PC-3 (cell line): ENCODE data around the gene PYGO2. TPM values are rescaled to one million over a fixed set of nuclear protein-coding genes. Genes with fewer than 3 reads are reported as not detected.

Source experiments
- ATAC-seq: fragments of 200-7000 bp; cut with Tn5 transposase; 2 replicates; pipeline ENCODE4 v1.9.1; 2020; ENCODE audit warnings: mild to moderate bottlenecking, moderate library complexity
- BruUV-seq: library from RNA; stranded (reverse); fragments of 400-500 nt; replicated peaks from 2 replicates; lab custom pipeline; 2021; lab: Mats Ljungman, UMichigan
- CTCF ChIA-PET: fragments of 300-600 bp; sonication (Branson Sonifier 250); formaldehyde crosslinking; loops from one replicate; lab custom pipeline; 2022; ENCODE audit warnings: antibody characterized with exemption; lab: Charles Lee
- POLR2A ChIA-PET: fragments of 300-600 bp; sonication (Branson Sonifier 250); formaldehyde crosslinking; loops from one replicate; lab custom pipeline; 2022; ENCODE audit warnings: antibody characterized with exemption; ENCODE audit not compliant: unreplicated experiment; lab: Charles Lee
- DNase-seq: peaks from one replicate; pipeline ENCODE4 v3.0.0-alpha.2; 2015
- H2AFZ ChIP-seq: fragments of 300-600 bp; sonication (generic); 2 replicates; pipeline ENCODE4 v1.6.0; 2016; ENCODE audit warnings: antibody characterized with exemption, low read length
- H3F3A ChIP-seq: fragments of 300-600 bp; sonication (generic); one replicate; pipeline ENCODE4 v1.6.0; 2017; ENCODE audit warnings: antibody characterized with exemption, low read length, control low read depth, mild to moderate bottlenecking; ENCODE audit not compliant: unreplicated experiment
- H3K27ac ChIP-seq: fragments of 300-600 bp; sonication (generic); 2 replicates; pipeline ENCODE4 v1.5.1; 2016; ENCODE audit warnings: mild to moderate bottlenecking, low read length
- H3K27me3 ChIP-seq: fragments of 300-600 bp; sonication (generic); 2 replicates; pipeline ENCODE4 v1.6.1; 2016; ENCODE audit warnings: low read length, mixed read lengths
- H3K36me3 ChIP-seq: fragments of 300-600 bp; sonication (generic); 2 replicates; pipeline ENCODE4 v1.6.1; 2016; ENCODE audit warnings: low read depth, mixed run types, low read length, mixed read lengths
- H3K4me1 ChIP-seq: fragments of 300-600 bp; sonication (generic); 2 replicates; pipeline ENCODE4 v1.5.1; 2016; ENCODE audit warnings: low read length; ENCODE audit not compliant: insufficient read depth
- H3K4me2 ChIP-seq: fragments of 300-600 bp; sonication (generic); 2 replicates; pipeline ENCODE4 v1.6.0; 2016; ENCODE audit warnings: low read length
- H3K4me3 ChIP-seq: fragments of 300-600 bp; sonication (generic); 2 replicates; pipeline ENCODE4 v1.5.1; 2016; ENCODE audit warnings: mild to moderate bottlenecking, low read length, mixed read lengths
- H3K79me2 ChIP-seq: fragments of 300-600 bp; sonication (generic); 2 replicates; pipeline ENCODE4 v1.6.1; 2017; ENCODE audit warnings: low read length, mixed read lengths
- H3K9ac ChIP-seq: fragments of 300-600 bp; sonication (generic); 2 replicates; pipeline ENCODE4 v1.6.0; 2016; ENCODE audit warnings: mild to moderate bottlenecking, low read length
- H3K9me2 ChIP-seq: fragments of 300-600 bp; sonication (generic); replicated peaks from 2 replicates; pipeline ENCODE4 v1.6.1; 2016; ENCODE audit warnings: mixed run types, low read length, mixed read lengths
- H3K9me3 ChIP-seq: fragments of 300-600 bp; sonication (generic); 2 replicates; pipeline ENCODE4 v1.6.1; 2016; ENCODE audit warnings: low read length, mixed read lengths
- H4K20me1 ChIP-seq: fragments of 300-600 bp; sonication (generic); 2 replicates; pipeline ENCODE4 v1.6.1; 2016; ENCODE audit warnings: low read length, mixed read lengths
- EZH2 ChIP-seq: fragments of 300-600 bp; sonication (generic); IDR thresholded peaks from one replicate; pipeline ENCODE4 v1.6.1; 2017; ENCODE audit warnings: antibody characterized with exemption, mild to moderate bottlenecking, low read length; ENCODE audit not compliant: unreplicated experiment
- EZH2phosphoT487 ChIP-seq: fragments of 300-600 bp; sonication (generic); IDR thresholded peaks from 2 replicates; pipeline ENCODE4 v1.6.1; 2018; ENCODE audit warnings: mild to moderate bottlenecking, antibody characterized with exemption, low read length, borderline replicate concordance
- intact Hi-C: fragments of 100-400 bp; cut with micrococcal nuclease; formaldehyde crosslinking; loops from 2 replicates; pipeline ENCODE4 v1.9.0; 2023
- total RNA-seq: library from RNA; depleted of rRNA; stranded (reverse); fragments of >200 nt; gene quantifications from 2 replicates; pipeline ENCODE4 v1.2.3, GENCODE V29; 2014
- TF ChIP-seq, protein P1 (sequence below): fragments of 300-600 bp; sonication (generic); conservative IDR thresholded peaks from 2 replicates; pipeline ENCODE4 v1.5.1; 2017; ENCODE audit warnings: antibody characterized with exemption, low read depth, mild to moderate bottlenecking, low read length

The PYGO2 gene
- total RNA-seq, 1 experiment from 2014 or later: 41.7 TPM

DNA sequence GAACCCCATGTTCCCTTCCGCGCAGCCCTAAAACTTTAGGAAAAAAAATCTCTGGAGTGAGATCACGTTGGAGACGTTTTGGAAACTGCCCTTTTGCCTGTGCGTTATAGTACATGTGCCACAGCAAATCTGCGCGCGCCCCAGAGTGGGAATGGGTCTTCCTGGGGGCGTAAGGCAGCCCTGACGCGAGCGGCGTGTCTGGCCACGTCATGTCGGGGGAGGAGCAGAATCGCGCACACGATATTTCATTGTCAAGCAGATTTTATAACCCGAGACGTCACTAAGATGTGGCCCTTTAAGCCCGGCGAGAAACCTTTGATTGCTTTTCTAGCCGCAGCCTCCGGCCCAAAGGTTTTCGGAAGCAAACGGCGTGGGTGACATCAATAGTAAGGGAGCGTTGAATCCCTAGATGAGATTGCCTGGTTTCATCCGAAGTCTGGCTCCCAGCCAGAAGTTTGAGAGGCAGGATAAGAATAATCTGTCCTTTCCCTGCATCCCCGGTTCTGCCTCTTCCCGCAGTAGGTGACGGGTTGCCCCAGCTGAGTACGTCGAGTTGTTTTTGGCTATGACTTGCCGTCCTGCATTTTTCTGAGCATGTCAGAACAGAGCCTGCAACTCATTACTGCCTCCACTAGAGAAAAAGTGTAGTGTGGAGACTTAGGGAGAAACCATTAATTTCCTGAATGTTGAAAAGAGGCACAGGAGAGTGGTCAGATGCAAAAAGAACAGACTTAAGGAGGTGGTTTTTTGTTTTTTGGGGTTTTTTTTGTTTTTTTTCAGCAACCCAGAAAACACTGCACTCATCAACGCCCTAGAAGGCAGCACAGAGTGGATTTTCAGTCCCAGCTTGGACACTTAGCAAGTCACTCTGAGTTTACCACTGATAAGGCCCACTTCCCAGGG lies 24.2 kb downstream of the PYGO2 start:
- Histone ChIP-seq H3K36me3 (no peaks in the 10 kb centered on the region), H3K9ac (peak overlapping the region; percentile 91), H4K20me1 (no peaks in the 10 kb centered on the region), H3K9me3 (no peaks in the 10 kb centered on the region), H2AFZ (peak overlapping the region; percentile 85), H3K27ac (peak overlapping the region; percentile 93), H3K27me3 (no peaks in the 10 kb centered on the region), H3K9me2 (no peaks in the 10 kb centered on the region), H3K4me1 (peaks cover 39% of the 10 kb centered on the region), H3F3A (peaks cover 7% of the 10 kb centered on the region), H3K4me2 (peak overlapping the region; percentile 83), H3K4me3 (peak overlapping the region; percentile 67), H3K79me2 (peaks cover 15% of the 10 kb centered on the region)
- BruUV-seq: TSS peak; percentile 97
- ChIA-PET POLR2A (interaction anchor here (0.5 to 0.6 kb wide), 2 partner anchors 34 to 62 kb away, joined by 4 to 9 read pairs; no protein-coding TSS in a partner anchor), CTCF (interaction anchor here (1.0 kb wide), 1 partner anchor 80 kb away, joined by 3 read pairs; no protein-coding TSS in a partner anchor)
- DNase-seq: peak; percentile 96
- no peak for TF ChIP-seq EZH2
- TF ChIP-seq, protein P1, sequence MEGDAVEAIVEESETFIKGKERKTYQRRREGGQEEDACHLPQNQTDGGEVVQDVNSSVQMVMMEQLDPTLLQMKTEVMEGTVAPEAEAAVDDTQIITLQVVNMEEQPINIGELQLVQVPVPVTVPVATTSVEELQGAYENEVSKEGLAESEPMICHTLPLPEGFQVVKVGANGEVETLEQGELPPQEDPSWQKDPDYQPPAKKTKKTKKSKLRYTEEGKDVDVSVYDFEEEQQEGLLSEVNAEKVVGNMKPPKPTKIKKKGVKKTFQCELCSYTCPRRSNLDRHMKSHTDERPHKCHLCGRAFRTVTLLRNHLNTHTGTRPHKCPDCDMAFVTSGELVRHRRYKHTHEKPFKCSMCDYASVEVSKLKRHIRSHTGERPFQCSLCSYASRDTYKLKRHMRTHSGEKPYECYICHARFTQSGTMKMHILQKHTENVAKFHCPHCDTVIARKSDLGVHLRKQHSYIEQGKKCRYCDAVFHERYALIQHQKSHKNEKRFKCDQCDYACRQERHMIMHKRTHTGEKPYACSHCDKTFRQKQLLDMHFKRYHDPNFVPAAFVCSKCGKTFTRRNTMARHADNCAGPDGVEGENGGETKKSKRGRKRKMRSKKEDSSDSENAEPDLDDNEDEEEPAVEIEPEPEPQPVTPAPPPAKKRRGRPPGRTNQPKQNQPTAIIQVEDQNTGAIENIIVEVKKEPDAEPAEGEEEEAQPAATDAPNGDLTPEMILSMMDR: peak; percentile 48; the same call in 1 of the 2 replicates
- intact Hi-C loops: loop anchor here (1.0 to 5.0 kb wide), 5 partner anchors 31 to 379 kb away; partner anchors contain the start of genes ADAR, CKS1B and UBE2Q1
- peak; percentile 68 for ATAC-seq

DNA sequence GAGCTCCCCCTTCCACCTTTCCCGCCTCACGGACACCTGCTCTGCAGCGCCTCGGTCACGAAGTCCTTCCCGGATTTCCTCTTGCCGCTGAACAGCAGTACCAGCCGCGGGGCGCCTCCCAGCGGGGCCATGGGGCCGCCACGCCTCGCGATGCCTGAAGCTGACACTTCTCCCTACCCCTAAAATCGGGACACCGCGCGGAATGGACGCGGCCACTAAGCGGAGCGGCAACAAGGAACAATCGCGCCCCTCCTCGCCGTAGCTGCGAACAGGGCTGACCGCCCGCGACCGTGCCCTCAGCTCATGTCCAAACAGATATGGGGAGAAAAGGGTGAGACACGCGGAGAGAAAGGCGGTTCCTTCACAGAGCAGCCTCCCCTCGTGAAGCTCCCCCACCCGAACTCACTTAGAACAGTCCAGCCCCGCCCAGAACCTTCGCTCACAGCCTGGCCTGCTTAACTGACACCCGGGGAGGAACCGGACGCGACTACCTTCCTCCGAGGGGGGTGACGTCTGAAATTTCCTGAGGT lies 25.0 kb downstream of the PYGO2 start, which contains the start of gene PMVK:
TSS of gene PMVK (minus strand) at position 165 of the 530 bp plus-strand sequence. CDS start at position 131, 34 bp downstream.
- peaks cover 15% of the 10 kb centered on the region for H3K79me2 ChIP-seq
- peaks cover 7% of the 10 kb centered on the region for H3F3A ChIP-seq
- ChIA-PET CTCF (interaction anchor here (1.0 to 1.1 kb wide), 2 partner anchors 81 to 148 kb away, joined by 3 to 8 read pairs; no protein-coding TSS in a partner anchor), POLR2A (interaction anchor here (0.5 to 0.6 kb wide), 3 partner anchors 28 to 758 kb away, joined by 3 to 9 read pairs (median 4); no protein-coding TSS in a partner anchor)
- H3K27ac ChIP-seq: peak within 1 kb of the TSS; percentile 93
- no peaks in the 10 kb centered on the region for H3K36me3 ChIP-seq
- peak within 1 kb of the TSS; percentile 67 for H3K4me3 ChIP-seq
- H3K4me2 ChIP-seq: peak within 1 kb of the TSS; percentile 83
- no peaks in the 10 kb centered on the region for H3K9me2 ChIP-seq
- no peaks in the 10 kb centered on the region for H4K20me1 ChIP-seq
- H3K9ac ChIP-seq: peak within 1 kb of the TSS; percentile 91
- TF ChIP-seq EZH2 (no peak), EZH2phosphoT487 (no peak)
- TF ChIP-seq, protein P1: peak; percentile 53
- no TSS peak for BruUV-seq
- ATAC-seq (peak; percentile 72), DNase-seq (peak; percentile 94)
- H3K27me3 ChIP-seq: no peaks in the 10 kb centered on the region
- H3K4me1 ChIP-seq: peaks cover 45% of the 10 kb centered on the region
- no peaks in the 10 kb centered on the region for H3K9me3 ChIP-seq
- peak within 1 kb of the TSS; percentile 85 for H2AFZ ChIP-seq
- intact Hi-C loops: loop anchor here (1.0 to 5.0 kb wide), 5 partner anchors 30 to 378 kb away; partner anchors contain the start of genes ADAR, CKS1B and UBE2Q1
